HCT116 (cell line): ENCODE results near the gene SPTSSA. TPM values are rescaled to one million over a fixed set of nuclear protein-coding genes. Genes with fewer than 3 reads are reported as not detected.

ENCODE experiments used
- ATAC-seq: fragments of 200-7000 bp; cut with Tn5 transposase; 2 replicates; pipeline ENCODE4 v1.9.1; 2020; ENCODE audit warnings: mild to moderate bottlenecking, moderate library complexity
- BruUV-seq: library from RNA; stranded (reverse); fragments of 400-500 nt; replicated peaks from 2 replicates; lab custom pipeline; 2021; lab: Mats Ljungman, UMichigan
- CTCF ChIA-PET: fragments of 300-600 bp; sonication (Branson Sonifier 250); formaldehyde crosslinking; loops from one replicate; lab custom pipeline; 2021; ENCODE audit warnings: antibody characterized with exemption; lab: Charles Lee
- POLR2A ChIA-PET: fragments of 300-600, 350-600 bp; sonication (Branson Sonifier 250); formaldehyde crosslinking; loops from one replicate; lab custom pipeline; 2021; ENCODE audit warnings: antibody characterized with exemption; lab: Charles Lee
- RAD21 ChIA-PET, 2 experiments: fragments of 300-600 bp; sonication (Branson Sonifier 250); formaldehyde crosslinking; loops; one replicate each; lab custom pipeline; 2023; ENCODE audit warnings: low total read pairs in 2 of 2; ENCODE audit not compliant: uncharacterized antibody in 2 of 2, unreplicated experiment in 2 of 2, low non-redundant PET in 1 of 2; lab: Charles Lee
- DNase-seq: peaks from one replicate; pipeline ENCODE4 v3.0.0-alpha.2; 2010; ENCODE audit warnings: low read depth, low spot score
- H2AFZ ChIP-seq: fragments of 200-600 bp; shearing (Covaris generic), sonication (generic); 2 replicates; pipeline ENCODE4 v1.6.1; 2017; ENCODE audit warnings: low read depth, mixed run types, mixed read lengths, antibody characterized with exemption, low read length; ENCODE audit not compliant: poor library complexity, severe bottlenecking
- H3K27ac ChIP-seq: 2 replicates; pipeline ENCODE4 v1.5.1; 2012; ENCODE audit warnings: low read depth, low read length
- H3K27me3 ChIP-seq: fragments of 200-600 bp; sonication (generic); 2 replicates; pipeline ENCODE4 v1.6.1; 2016; ENCODE audit warnings: mixed run types, low read length, mixed read lengths; ENCODE audit not compliant: insufficient read depth
- H3K36me3 ChIP-seq, 2 experiments: fragments of 200-500 bp in 1 of 2; fragments of 200-600 bp in 1 of 2; sonication (Bioruptor generic) in 1 of 2; sonication (generic) in 1 of 2; 2 replicates each; pipeline versions ENCODE4 v1.5.1 to v1.6.1; 2014 to 2016; ENCODE audit warnings: low read length in 2 of 2, inconsistent platforms in 1 of 2, mixed read lengths in 1 of 2, mixed run types in 1 of 2; ENCODE audit not compliant: insufficient read depth in 2 of 2, control insufficient read depth in 1 of 2
- H3K4me1 ChIP-seq, 2 experiments: fragments of 200-600 bp in 1 of 2; sonication (generic) in 1 of 2; 2 replicates each; pipeline versions ENCODE4 v1.5.1 to v1.6.1; 2012 to 2017; ENCODE audit warnings: low read length in 2 of 2, inconsistent platforms in 1 of 2, mild to moderate bottlenecking in 1 of 2, mixed read lengths in 1 of 2, mixed run types in 1 of 2, moderate library complexity in 1 of 2; ENCODE audit not compliant: insufficient read depth in 2 of 2, control insufficient read depth in 1 of 2
- H3K4me2 ChIP-seq: fragments of 200-600 bp; sonication (generic); 2 replicates; pipeline ENCODE4 v1.6.1; 2017; ENCODE audit warnings: mixed run types, low read length, mixed read lengths
- H3K4me3 ChIP-seq, 2 experiments: fragments of 200-600 bp in 1 of 2; sonication (generic) in 1 of 2; replicated peaks in 1 of 2; 2 replicates each; pipeline ENCODE4 v1.5.1; 2011 to 2016; ENCODE audit warnings: low read length in 2 of 2, control low read depth in 1 of 2, low read depth in 1 of 2, mild to moderate bottlenecking in 1 of 2, mixed read lengths in 1 of 2, mixed run types in 1 of 2
- H3K79me2 ChIP-seq: fragments of 200-600 bp; sonication (generic); 2 replicates; pipeline ENCODE4 v1.6.1; 2017; ENCODE audit warnings: mild to moderate bottlenecking, mixed run types, low read length, moderate library complexity, mixed read lengths; ENCODE audit not compliant: insufficient read depth
- H3K9ac ChIP-seq: fragments of 200-600 bp; sonication (generic); 2 replicates; pipeline ENCODE4 v1.6.1; 2016; ENCODE audit warnings: low read length, mixed read lengths
- H3K9me2 ChIP-seq: fragments of 200-600 bp; sonication (generic), shearing (Covaris generic); 2 replicates; pipeline ENCODE4 v1.6.1; 2017; ENCODE audit warnings: mixed run types, mild to moderate bottlenecking, moderate library complexity; ENCODE audit not compliant: insufficient read depth
- H3K9me3 ChIP-seq, 2 experiments: fragments of 200-500 bp in 1 of 2; fragments of 200-600 bp in 1 of 2; sonication (Bioruptor generic) in 1 of 2; sonication (generic) in 1 of 2; 2 replicates each; pipeline ENCODE4 v1.6.1; 2014 to 2017; ENCODE audit warnings: low read length in 2 of 2, mixed read lengths in 2 of 2, inconsistent platforms in 1 of 2, low read depth in 1 of 2, mild to moderate bottlenecking in 1 of 2, mixed run types in 1 of 2, moderate library complexity in 1 of 2; ENCODE audit not compliant: control insufficient read depth in 1 of 2, insufficient read depth in 1 of 2
- H4K20me1 ChIP-seq: fragments of 200-600 bp; sonication (generic), shearing (Covaris generic); 2 replicates; pipeline ENCODE4 v1.6.1; 2017; ENCODE audit warnings: mixed run types, mild to moderate bottlenecking, moderate library complexity; ENCODE audit not compliant: insufficient read depth
- CEBPB ChIP-seq: IDR thresholded peaks from 2 replicates; pipeline ENCODE4 v1.6.1; 2012; ENCODE audit warnings: low read depth
- CTCF ChIP-seq, 3 experiments: fragments of 200-600 bp in 1 of 3; sonication (generic) in 1 of 3; IDR thresholded peaks in 2 of 3; conservative IDR thresholded peaks in 1 of 3; 2 replicates each; pipeline ENCODE4 v1.5.1; 2012 to 2017; ENCODE audit warnings: low read depth in 2 of 3, low read length in 2 of 3, antibody characterized with exemption in 1 of 3, borderline replicate concordance in 1 of 3, control low read depth in 1 of 3, mild to moderate bottlenecking in 1 of 3, mixed read lengths in 1 of 3, mixed run types in 1 of 3, moderate library complexity in 1 of 3; ENCODE audit not compliant: insufficient read depth in 1 of 3
- EZH2 ChIP-seq: fragments of 200-600 bp; sonication (generic); IDR thresholded peaks from 2 replicates; pipeline ENCODE4 v1.6.1; 2017; ENCODE audit warnings: antibody characterized with exemption, mixed run types
- EZH2phosphoT487 ChIP-seq: fragments of 200-600 bp; IDR thresholded peaks from 2 replicates; pipeline ENCODE4 v1.6.1; 2018; ENCODE audit warnings: antibody characterized with exemption, borderline replicate concordance
- FOSL1 ChIP-seq: IDR thresholded peaks from 2 replicates; pipeline ENCODE4 v1.6.1; 2012; ENCODE audit warnings: low read depth
- JUND ChIP-seq: IDR thresholded peaks from 2 replicates; pipeline ENCODE4 v1.6.1; 2012
- MAX ChIP-seq: IDR thresholded peaks from 2 replicates; pipeline ENCODE4 v1.6.1; 2012
- POLR2A ChIP-seq: IDR thresholded peaks from 2 replicates; pipeline ENCODE4 v1.7.0; 2011; ENCODE audit warnings: borderline replicate concordance; ENCODE audit not compliant: insufficient read depth, insufficient read length; ENCODE audit errors: extremely low read depth
- POLR2AphosphoS5 ChIP-seq: IDR thresholded peaks from 2 replicates; pipeline ENCODE4 v1.6.1; 2011; ENCODE audit warnings: mild to moderate bottlenecking, low read depth, low read length, moderate library complexity
- RAD21 ChIP-seq: IDR thresholded peaks from 2 replicates; pipeline ENCODE4 v1.6.1; 2012; ENCODE audit warnings: low read depth, mild to moderate bottlenecking
- REST ChIP-seq: IDR thresholded peaks from 2 replicates; pipeline ENCODE4 v1.6.1; 2012; ENCODE audit warnings: low read depth
- SIN3A ChIP-seq: IDR thresholded peaks from 2 replicates; pipeline ENCODE4 v1.6.1; 2012; ENCODE audit warnings: low read depth
- SP1 ChIP-seq: IDR thresholded peaks from 2 replicates; pipeline ENCODE4 v1.6.1; 2012; ENCODE audit warnings: low read depth
- ZFX ChIP-seq: fragments of 450-650 bp; IDR thresholded peaks from 2 replicates; pipeline ENCODE4 v1.6.1; 2017
- ZNF274 ChIP-seq: fragments of 200-500 bp; sonication (Bioruptor generic); IDR thresholded peaks from 2 replicates; pipeline ENCODE4 v1.6.1; 2014; ENCODE audit warnings: mild to moderate bottlenecking, low read depth, low read length, inconsistent platforms
- intact Hi-C: fragments of 100-400 bp; cut with micrococcal nuclease; formaldehyde crosslinking; loops from 2 replicates; pipeline ENCODE4 v1.10.0; 2022
- total RNA-seq: library from RNA; stranded (reverse); gene quantifications from one replicate; pipeline ENCODE4 v1.2.1, GENCODE V29; 2021; ENCODE audit not compliant: unreplicated experiment
- TF ChIP-seq, protein P1 (sequence below): IDR thresholded peaks from 2 replicates; pipeline ENCODE4 v1.6.1; 2012

SPTSSA gene
- total RNA-seq, 1 experiment from 2014 or later = 17.0 TPM

DNA sequence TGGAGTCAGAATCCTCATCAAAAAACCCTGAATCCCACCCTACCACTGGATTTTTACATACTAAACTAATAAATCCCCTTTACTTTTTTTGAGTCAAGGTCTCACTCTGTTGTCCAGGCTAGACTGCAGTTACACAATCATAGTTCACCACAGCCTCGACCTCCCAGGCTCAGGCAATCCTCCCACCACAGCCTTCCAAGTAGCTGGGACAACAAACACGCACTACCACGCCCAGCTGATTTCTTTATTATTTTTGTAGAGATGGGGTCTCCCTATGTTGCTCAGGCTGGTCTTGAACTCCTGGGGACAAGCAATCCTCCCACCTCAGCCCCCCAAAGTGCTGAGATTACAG, 24.3 kb downstream of the SPTSSA start:
- ChIA-PET RAD21 (no interaction called here), CTCF (no interaction called here), POLR2A (no interaction called here)
- Histone ChIP-seq H3K4me1 (no peaks in the 10 kb centered on the region), H3K9ac (no peak overlapping the region), H2AFZ (no peak overlapping the region), H3K27ac (no peak overlapping the region), H3K9me3 (no peaks in the 10 kb centered on the region), H3K27me3 (no peaks in the 10 kb centered on the region), H3K9me2 (no peaks in the 10 kb centered on the region), H3K4me3 (no peak overlapping the region), H3K4me2 (no peak overlapping the region), H3K36me3 (no peaks in the 10 kb centered on the region; a peak in 1 of 4 replicates), H4K20me1 (peaks cover 4% of the 10 kb centered on the region), H3K79me2 (peaks cover 53% of the 10 kb centered on the region)
- intact Hi-C loops = no loop called here
- TF ChIP-seq ZFX = no peak
- no peak for TF ChIP-seq SP1
- no peak for TF ChIP-seq RAD21
- TF ChIP-seq POLR2AphosphoS5 = no peak
- TF ChIP-seq FOSL1 = no peak
- TF ChIP-seq SIN3A = no peak
- TF ChIP-seq CTCF (IDR thresholded peaks at IDR 0.05 in 2 of 3, conservative IDR thresholded peaks at IDR 0.05 in 1 of 3; ENCODE audit: borderline replicate concordance in 1 of 3, insufficient read depth in 1 of 3, low read depth in 2 of 3, low read length in 2 of 3) = no peak
- TF ChIP-seq CEBPB = no peak
- no peak for TF ChIP-seq JUND
- TF ChIP-seq ZNF274 = no peak
- TF ChIP-seq EZH2 = no peak
- TF ChIP-seq, protein P1, sequence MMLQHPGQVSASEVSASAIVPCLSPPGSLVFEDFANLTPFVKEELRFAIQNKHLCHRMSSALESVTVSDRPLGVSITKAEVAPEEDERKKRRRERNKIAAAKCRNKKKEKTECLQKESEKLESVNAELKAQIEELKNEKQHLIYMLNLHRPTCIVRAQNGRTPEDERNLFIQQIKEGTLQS = no peak
- no peak for TF ChIP-seq POLR2A
- TF ChIP-seq REST = no peak
- TF ChIP-seq EZH2phosphoT487 = no peak
- TF ChIP-seq MAX = no peak
- no peak for ATAC-seq
- no peak for DNase-seq
- BruUV-seq = no TSS peak
